GM19452 (cell line): ENCODE measurements around the gene NTM.

Source experiments
- ATAC-seq: cut with Tn5 transposase; IDR thresholded peaks from one replicate; pipeline ENCODE4 v1.9.1; 2021; ENCODE audit not compliant: unreplicated experiment

The NTM gene

GRCh38 chr11:131977854-131978253, 607.4 kb downstream of the NTM start:
- ATAC-seq: no peak

- ATAC-seq: no peak
These were observed 607.9 kb downstream of the NTM start for GRCh38 chr11:131978351-131978750.

GRCh38 chr11:131979364-131979763, 608.9 kb downstream of the NTM start:
- no peak for ATAC-seq

GRCh38 chr11:131980199-131980598, 609.8 kb downstream of the NTM start:
- no peak for ATAC-seq

- no peak for ATAC-seq
These were observed 610.7 kb downstream of the NTM start for GRCh38 chr11:131980888-131981668.

- ATAC-seq: no peak
These were observed 611.7 kb downstream of the NTM start for GRCh38 chr11:131982154-131982553.

- ATAC-seq: no peak
These were observed 615.5 kb downstream of the NTM start for GRCh38 chr11:131985846-131986301.

GRCh38 chr11:131987703-131988102, 617.3 kb downstream of the NTM start:
- no peak for ATAC-seq

GRCh38 chr11:131991606-131992005, 621.2 kb downstream of the NTM start:
- no peak for ATAC-seq

GRCh38 chr11:131993246-131993645, 622.8 kb downstream of the NTM start:
- ATAC-seq: no peak

GRCh38 chr11:131998020-131998419, 627.6 kb downstream of the NTM start:
- ATAC-seq: no peak

- ATAC-seq: no peak
These were observed 628.7 kb downstream of the NTM start for GRCh38 chr11:131999084-131999483.

GRCh38 chr11:131999955-132000354, 629.5 kb downstream of the NTM start:
- no peak for ATAC-seq

GRCh38 chr11:132005887-132006286, 635.5 kb downstream of the NTM start:
- ATAC-seq: no peak

- ATAC-seq: no peak
These were observed 636.6 kb downstream of the NTM start for GRCh38 chr11:132006884-132007580.

GRCh38 chr11:132008226-132008625, 637.8 kb downstream of the NTM start:
- ATAC-seq: no peak

GRCh38 chr11:132008872-132009271, 638.5 kb downstream of the NTM start:
- ATAC-seq: no peak

GRCh38 chr11:132020001-132020400, 649.6 kb downstream of the NTM start:
- no peak for ATAC-seq

GRCh38 chr11:132022285-132022684, 651.9 kb downstream of the NTM start:
- ATAC-seq: no peak

GRCh38 chr11:132022733-132023478, 652.5 kb downstream of the NTM start:
- no peak for ATAC-seq

- ATAC-seq: no peak
These were observed 654.3 kb downstream of the NTM start for GRCh38 chr11:132024587-132025295.
